ENCODE results near the gene ARHGAP24.

The ARHGAP24 gene

DNA sequence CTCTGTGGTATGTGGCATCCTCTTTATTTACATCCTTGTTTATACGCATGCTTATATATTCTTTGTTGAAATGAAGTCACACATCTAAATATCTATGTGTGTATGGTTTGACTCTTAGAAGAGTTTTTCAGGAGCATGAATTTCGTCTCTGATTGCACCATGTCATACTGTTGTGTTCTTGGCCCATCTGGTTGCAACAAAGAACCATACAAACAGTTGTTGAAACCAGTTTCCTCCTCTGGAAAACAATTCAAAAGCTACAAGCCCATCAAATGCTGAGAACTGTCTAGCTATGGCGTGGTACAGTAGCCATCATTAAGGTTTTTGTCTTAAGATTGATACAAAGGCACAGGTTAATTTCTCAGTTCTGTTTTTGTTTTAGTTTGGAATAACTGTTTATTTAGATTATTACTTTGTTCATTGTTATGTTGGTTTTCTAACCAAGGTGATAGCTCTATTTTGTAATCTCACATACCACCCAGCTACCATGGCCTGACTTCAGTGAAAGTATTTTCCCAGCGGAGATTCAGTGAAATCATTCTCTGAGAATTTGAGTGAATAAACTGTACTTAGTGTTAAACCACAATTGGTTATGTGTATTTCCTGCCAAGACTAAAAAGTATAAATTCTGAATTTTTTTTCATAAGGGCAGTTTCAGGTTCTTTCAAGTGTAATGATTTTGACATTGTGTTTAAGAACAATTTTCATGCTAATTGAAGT is 91.0 kb downstream of the ARHGAP24 start:
- Histone ChIP-seq H3K18ac (ENCODE audit: low read length) (no peak overlapping the region), H2BK15ac (replicated peaks; ENCODE audit: low read depth) (no peak overlapping the region), H2AK5ac (ENCODE audit: low read length) (no peak overlapping the region), H3K79me1 (ENCODE audit: low read length) (no peaks in the 10 kb centered on the region), H3K4ac (ENCODE audit: low read depth, low read length) (no peak overlapping the region), H3K23ac (ENCODE audit: low read length) (no peak overlapping the region), H3K36me3 (ENCODE audit: control insufficient read depth, insufficient read depth, low read length) (no peaks in the 10 kb centered on the region), H3K56ac (ENCODE audit: low read length) (no peak overlapping the region), H3K4me2 (ENCODE audit: low read length) (no peak overlapping the region), H4K5ac (ENCODE audit: low read length) (no peak overlapping the region), H3K27me3 (ENCODE audit: insufficient read depth, low read length, poor library complexity) (no peaks in the 10 kb centered on the region), H3K4me3 (ENCODE audit: low read length) (no peak overlapping the region), H3K27ac (ENCODE audit: low read depth, low read length) (no peak overlapping the region), H2BK5ac (ENCODE audit: low read length) (no peak overlapping the region), H4K8ac (ENCODE audit: low read depth, low read length) (peak overlapping the region; percentile 39), H3K9ac (ENCODE audit: low read length) (no peak overlapping the region), H3K4me1 (ENCODE audit: control insufficient read depth, low read depth, low read length) (no peaks in the 10 kb centered on the region), H2BK120ac (ENCODE audit: low read depth, low read length) (no peak overlapping the region), H3K79me2 (ENCODE audit: control insufficient read depth, insufficient read depth, low read length) (no peaks in the 10 kb centered on the region)
- no CpG with 5 or more reads among the region's 4 CpGs for WGBS (ENCODE audit: extremely low coverage, insufficient coverage, low lambda C conversion rate)
- DNase-seq: no peak

DNA sequence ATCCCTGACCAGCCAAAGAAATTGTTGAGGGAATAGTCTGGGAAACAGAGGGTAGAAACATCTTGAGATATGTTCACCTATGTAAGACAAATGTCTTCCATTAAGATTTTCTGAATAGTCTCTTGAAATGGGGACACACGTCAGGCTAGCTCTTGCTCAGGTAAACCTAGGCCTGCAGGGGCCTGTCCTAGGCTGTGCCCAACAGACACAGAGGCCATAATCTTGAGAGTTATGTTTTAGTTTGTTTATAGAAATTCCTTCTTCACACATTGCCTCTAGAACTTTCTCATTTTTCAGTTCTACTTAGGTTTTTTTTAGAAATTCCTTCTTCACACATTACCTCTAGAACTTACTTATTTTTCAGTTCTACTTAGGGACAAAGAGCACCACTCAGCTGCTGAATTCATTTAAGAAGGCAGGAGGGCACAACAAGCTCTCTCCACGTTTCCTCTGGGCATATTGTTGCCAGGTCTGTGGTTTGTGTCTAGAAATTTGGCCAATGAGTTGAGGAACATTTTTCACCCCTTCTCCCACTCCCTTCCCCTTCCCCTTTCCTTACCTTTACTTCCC is 94.9 kb downstream of the ARHGAP24 start:
- H3K4me2 ChIP-seq (ENCODE audit: low read length): no peak overlapping the region
- no peak overlapping the region for H3K18ac ChIP-seq (ENCODE audit: low read length)
- DNase-seq: no peak
- no peak overlapping the region for H3K23ac ChIP-seq (ENCODE audit: low read length)
- no peaks in the 10 kb centered on the region for H3K79me2 ChIP-seq (ENCODE audit: control insufficient read depth, insufficient read depth, low read length)
- H2BK5ac ChIP-seq (ENCODE audit: low read length): no peak overlapping the region
- H3K4me1 ChIP-seq (ENCODE audit: control insufficient read depth, low read depth, low read length): no peaks in the 10 kb centered on the region
- no peak overlapping the region for H4K8ac ChIP-seq (ENCODE audit: low read depth, low read length)
- WGBS (ENCODE audit: extremely low coverage, insufficient coverage, low lambda C conversion rate): no CpG with 5 or more reads among the region's 2 CpGs
- H3K27me3 ChIP-seq (ENCODE audit: insufficient read depth, low read length, poor library complexity): no peaks in the 10 kb centered on the region
- H3K36me3 ChIP-seq (ENCODE audit: control insufficient read depth, insufficient read depth, low read length): no peaks in the 10 kb centered on the region
- no peak overlapping the region for H3K56ac ChIP-seq (ENCODE audit: low read length)
- H4K5ac ChIP-seq (ENCODE audit: low read length): no peak overlapping the region
- no peak overlapping the region for H3K4ac ChIP-seq (ENCODE audit: low read depth, low read length)
- H3K27ac ChIP-seq (ENCODE audit: low read depth, low read length): no peak overlapping the region
- H2AK5ac ChIP-seq (ENCODE audit: low read length): no peak overlapping the region
- no peak overlapping the region for H3K4me3 ChIP-seq (ENCODE audit: low read length)
- no peak overlapping the region for H2BK15ac ChIP-seq (replicated peaks; ENCODE audit: low read depth)
- no peak overlapping the region for H3K9ac ChIP-seq (ENCODE audit: low read length)
- no peaks in the 10 kb centered on the region for H3K79me1 ChIP-seq (ENCODE audit: low read length)
- no peak overlapping the region for H2BK120ac ChIP-seq (ENCODE audit: low read depth, low read length)

GRCh38 chr4:85570388-85570787 is 95.4 kb downstream of the ARHGAP24 start:
- WGBS (ENCODE audit: extremely low coverage, insufficient coverage, low lambda C conversion rate): no CpG with 5 or more reads among the region's 3 CpGs
- Histone ChIP-seq H3K56ac (ENCODE audit: low read length) (no peak overlapping the region), H4K8ac (ENCODE audit: low read depth, low read length) (no peak overlapping the region)

DNA sequence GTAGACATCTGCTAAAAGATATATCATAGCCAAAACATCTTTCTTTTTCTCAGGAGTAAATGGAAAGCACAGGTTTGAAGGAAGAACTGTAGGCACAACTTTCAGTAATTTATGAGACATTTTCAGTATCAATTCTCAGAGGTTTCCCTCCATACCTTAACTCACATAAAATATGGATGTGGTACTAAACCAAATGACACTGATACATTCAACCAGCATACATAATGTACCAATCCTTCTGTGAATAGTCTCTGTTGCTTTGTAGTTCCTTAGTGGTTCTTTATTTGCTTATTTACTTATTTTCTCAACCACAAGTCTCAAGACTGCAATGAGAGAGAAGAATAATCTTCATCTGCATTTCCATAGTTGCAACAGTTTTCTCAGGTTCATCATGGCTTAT is 96.1 kb downstream of the ARHGAP24 start:
- H3K27ac ChIP-seq (ENCODE audit: low read depth, low read length): no peak overlapping the region
- no peaks in the 10 kb centered on the region for H3K4me1 ChIP-seq (ENCODE audit: control insufficient read depth, low read depth, low read length)
- H3K27me3 ChIP-seq (ENCODE audit: insufficient read depth, low read length, poor library complexity): no peaks in the 10 kb centered on the region
- H3K18ac ChIP-seq (ENCODE audit: low read length): no peak overlapping the region
- H4K8ac ChIP-seq (ENCODE audit: low read depth, low read length): no peak overlapping the region
- no peak for DNase-seq
- H3K4ac ChIP-seq (ENCODE audit: low read depth, low read length): no peak overlapping the region
- H3K79me1 ChIP-seq (ENCODE audit: low read length): no peaks in the 10 kb centered on the region
- no peak overlapping the region for H3K4me3 ChIP-seq (ENCODE audit: low read length)
- H4K5ac ChIP-seq (ENCODE audit: low read length): no peak overlapping the region
- H3K23ac ChIP-seq (ENCODE audit: low read length): no peak overlapping the region
- H3K36me3 ChIP-seq (ENCODE audit: control insufficient read depth, insufficient read depth, low read length): no peaks in the 10 kb centered on the region
- H2AK5ac ChIP-seq (ENCODE audit: low read length): no peak overlapping the region
- H3K9ac ChIP-seq (ENCODE audit: low read length): no peak overlapping the region
- no peaks in the 10 kb centered on the region for H3K79me2 ChIP-seq (ENCODE audit: control insufficient read depth, insufficient read depth, low read length)
- H2BK15ac ChIP-seq (replicated peaks; ENCODE audit: low read depth): no peak overlapping the region
- no peak overlapping the region for H2BK5ac ChIP-seq (ENCODE audit: low read length)
- no peak overlapping the region for H3K4me2 ChIP-seq (ENCODE audit: low read length)
- no peak overlapping the region for H3K56ac ChIP-seq (ENCODE audit: low read length)
- no peak overlapping the region for H2BK120ac ChIP-seq (ENCODE audit: low read depth, low read length)

More at GRCh38 chr4:85570388-85570787, 95.4 kb downstream of the ARHGAP24 start:
- H4K5ac ChIP-seq (ENCODE audit: low read length): no peak overlapping the region
- no peak overlapping the region for H2BK120ac ChIP-seq (ENCODE audit: low read depth, low read length)
- H3K4me2 ChIP-seq (ENCODE audit: low read length): no peak overlapping the region
- H3K27me3 ChIP-seq (ENCODE audit: insufficient read depth, low read length, poor library complexity): no peaks in the 10 kb centered on the region
- DNase-seq: no peak
- no peak overlapping the region for H3K27ac ChIP-seq (ENCODE audit: low read depth, low read length)
- H2BK5ac ChIP-seq (ENCODE audit: low read length): no peak overlapping the region
- H3K79me2 ChIP-seq (ENCODE audit: control insufficient read depth, insufficient read depth, low read length): no peaks in the 10 kb centered on the region
- H2BK15ac ChIP-seq (replicated peaks; ENCODE audit: low read depth): no peak overlapping the region
- H3K79me1 ChIP-seq (ENCODE audit: low read length): no peaks in the 10 kb centered on the region
- no peak overlapping the region for H3K18ac ChIP-seq (ENCODE audit: low read length)
- H3K4ac ChIP-seq (ENCODE audit: low read depth, low read length): no peak overlapping the region
- no peak overlapping the region for H2AK5ac ChIP-seq (ENCODE audit: low read length)
- H3K36me3 ChIP-seq (ENCODE audit: control insufficient read depth, insufficient read depth, low read length): no peaks in the 10 kb centered on the region
- H3K4me3 ChIP-seq (ENCODE audit: low read length): no peak overlapping the region
- no peak overlapping the region for H3K9ac ChIP-seq (ENCODE audit: low read length)
- no peaks in the 10 kb centered on the region for H3K4me1 ChIP-seq (ENCODE audit: control insufficient read depth, low read depth, low read length)
- no peak overlapping the region for H3K23ac ChIP-seq (ENCODE audit: low read length)

DNA sequence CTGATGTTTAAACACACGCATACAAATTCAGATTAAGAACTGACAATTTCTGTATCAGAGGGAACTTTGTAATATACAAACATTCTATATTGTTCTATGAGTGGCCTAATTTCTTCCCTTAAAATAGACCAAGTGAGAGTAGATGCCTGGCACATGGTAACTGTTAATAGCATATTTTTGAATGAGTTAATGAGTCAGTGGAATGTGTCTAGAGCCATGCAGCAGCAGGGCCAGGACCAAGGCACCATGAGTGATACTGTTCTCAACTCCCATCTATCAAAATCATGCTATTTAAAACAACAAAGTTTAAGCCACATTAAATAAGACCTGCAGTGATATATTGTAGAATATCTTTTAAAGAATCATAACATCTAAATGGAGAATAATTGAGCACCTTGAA is 98.3 kb downstream of the ARHGAP24 start:
- H3K4me1 ChIP-seq (ENCODE audit: control insufficient read depth, low read depth, low read length): no peaks in the 10 kb centered on the region
- no peak overlapping the region for H3K18ac ChIP-seq (ENCODE audit: low read length)

GRCh38 chr4:85577307-85577706 is 102.4 kb downstream of the ARHGAP24 start:
- H4K5ac ChIP-seq (ENCODE audit: low read length): no peak overlapping the region
- no peaks in the 10 kb centered on the region for H3K79me2 ChIP-seq (ENCODE audit: control insufficient read depth, insufficient read depth, low read length)
- H3K18ac ChIP-seq (ENCODE audit: low read length): no peak overlapping the region
- H3K27me3 ChIP-seq (ENCODE audit: insufficient read depth, low read length, poor library complexity): no peaks in the 10 kb centered on the region
- H3K23ac ChIP-seq (ENCODE audit: low read length): no peak overlapping the region
- no peak overlapping the region for H3K9ac ChIP-seq (ENCODE audit: low read length)
- no peaks in the 10 kb centered on the region for H3K36me3 ChIP-seq (ENCODE audit: control insufficient read depth, insufficient read depth, low read length)
- DNase-seq: no peak
- H2BK120ac ChIP-seq (ENCODE audit: low read depth, low read length): no peak overlapping the region
- H3K56ac ChIP-seq (ENCODE audit: low read length): no peak overlapping the region
- no peak overlapping the region for H2BK15ac ChIP-seq (replicated peaks; ENCODE audit: low read depth)
- no peaks in the 10 kb centered on the region for H3K79me1 ChIP-seq (ENCODE audit: low read length)
- no peak overlapping the region for H2BK5ac ChIP-seq (ENCODE audit: low read length)
- no peak overlapping the region for H3K4ac ChIP-seq (ENCODE audit: low read depth, low read length)
- no peak overlapping the region for H3K27ac ChIP-seq (ENCODE audit: low read depth, low read length)
- H4K8ac ChIP-seq (ENCODE audit: low read depth, low read length): no peak overlapping the region
- H3K4me3 ChIP-seq (ENCODE audit: low read length): no peak overlapping the region
- no peak overlapping the region for H3K4me2 ChIP-seq (ENCODE audit: low read length)
- H3K4me1 ChIP-seq (ENCODE audit: control insufficient read depth, low read depth, low read length): no peaks in the 10 kb centered on the region
- no peak overlapping the region for H2AK5ac ChIP-seq (ENCODE audit: low read length)
- WGBS (ENCODE audit: extremely low coverage, insufficient coverage, low lambda C conversion rate): no CpG with 5 or more reads among the region's 4 CpGs

More for the DNA sequence above, 98.3 kb downstream of the ARHGAP24 start:
- no peak for DNase-seq
- Histone ChIP-seq H3K4me2 (ENCODE audit: low read length) (no peak overlapping the region), H4K5ac (ENCODE audit: low read length) (no peak overlapping the region), H3K79me2 (ENCODE audit: control insufficient read depth, insufficient read depth, low read length) (no peaks in the 10 kb centered on the region), H2BK5ac (ENCODE audit: low read length) (no peak overlapping the region), H2AK5ac (ENCODE audit: low read length) (no peak overlapping the region), H3K27ac (ENCODE audit: low read depth, low read length) (no peak overlapping the region), H3K9ac (ENCODE audit: low read length) (no peak overlapping the region), H3K23ac (ENCODE audit: low read length) (no peak overlapping the region), H2BK120ac (ENCODE audit: low read depth, low read length) (no peak overlapping the region), H3K4me3 (ENCODE audit: low read length) (no peak overlapping the region), H3K4ac (ENCODE audit: low read depth, low read length) (no peak overlapping the region), H3K56ac (ENCODE audit: low read length) (no peak overlapping the region), H3K79me1 (ENCODE audit: low read length) (no peaks in the 10 kb centered on the region), H2BK15ac (replicated peaks; ENCODE audit: low read depth) (no peak overlapping the region), H3K36me3 (ENCODE audit: control insufficient read depth, insufficient read depth, low read length) (no peaks in the 10 kb centered on the region), H3K27me3 (ENCODE audit: insufficient read depth, low read length, poor library complexity) (no peaks in the 10 kb centered on the region), H4K8ac (ENCODE audit: low read depth, low read length) (no peak overlapping the region)
- WGBS (ENCODE audit: extremely low coverage, insufficient coverage, low lambda C conversion rate): no CpG with 5 or more reads among the region's 1 CpG

Data from mesendoderm (in vitro differentiated cells).